ENCODE data around the gene IL4I1. TPM values are rescaled to one million over a fixed set of nuclear protein-coding genes. Genes with fewer than 3 reads are reported as not detected.

The IL4I1 gene
- total RNA-seq, 1 experiment from 2014 or later = 0.18 TPM

DNA sequence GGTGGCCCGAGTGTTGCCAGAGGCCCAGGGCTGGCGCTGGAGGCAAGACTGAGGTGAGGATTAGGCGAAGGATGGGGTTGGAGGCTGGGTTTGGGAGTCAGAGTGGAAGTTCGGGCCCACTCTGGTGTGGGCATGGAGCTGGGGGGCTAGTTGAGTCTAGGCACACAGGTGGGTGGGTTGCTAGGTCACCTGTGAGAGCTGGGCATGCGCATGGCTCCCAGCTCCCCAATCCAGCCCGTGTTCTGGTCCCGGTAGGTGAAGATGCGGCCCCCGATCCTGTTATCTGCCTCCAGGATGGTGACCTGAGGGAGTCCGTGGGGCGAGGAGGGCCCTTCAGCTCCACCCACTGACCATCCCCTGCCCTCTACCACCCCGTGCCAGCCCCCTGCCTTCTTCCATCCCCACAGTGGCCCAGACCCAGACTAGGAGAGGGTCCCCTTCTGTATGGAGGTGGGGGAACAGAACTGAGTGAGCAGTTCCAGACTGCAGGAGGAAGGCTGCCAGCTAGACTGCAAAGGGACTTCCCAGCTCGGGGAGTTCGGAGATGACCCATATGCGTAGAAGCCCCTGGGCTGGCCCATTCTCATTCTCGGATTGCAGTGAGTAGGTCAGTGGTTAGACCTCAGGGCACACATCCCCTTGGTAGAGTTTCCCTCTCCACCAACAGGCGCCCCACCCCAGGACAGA lies 1.7 kb downstream of the IL4I1 start:
- H3K4me1 ChIP-seq (replicated peaks) = peaks cover 15% of the 10 kb centered on the region
- H3K27me3 ChIP-seq (replicated peaks) = no peaks in the 10 kb centered on the region
- H3K9me3 ChIP-seq (replicated peaks) = no peaks in the 10 kb centered on the region
- H3K4me3 ChIP-seq = no peak overlapping the region
- no peaks in the 10 kb centered on the region for H3K36me3 ChIP-seq
- H3K27ac ChIP-seq = no peak overlapping the region
- no peak for DNase-seq (ENCODE audit: low read depth in 1 of 2, low spot score in 2 of 2)

- Histone ChIP-seq H3K4me3 (no peak overlapping the region), H3K27me3 (replicated peaks) (no peaks in the 10 kb centered on the region), H3K9me3 (replicated peaks) (no peaks in the 10 kb centered on the region), H3K36me3 (no peaks in the 10 kb centered on the region), H3K4me1 (replicated peaks) (peaks cover 15% of the 10 kb centered on the region), H3K27ac (no peak overlapping the region)
- DNase-seq (ENCODE audit: low read depth in 1 of 2, low spot score in 2 of 2) = no peak
Observed at GRCh38 chr19:49894011-49894664, 2.5 kb downstream of the IL4I1 start.

- no peaks in the 10 kb centered on the region for H3K27me3 ChIP-seq (replicated peaks)
- H3K4me3 ChIP-seq = no peak overlapping the region
- peaks cover 11% of the 10 kb centered on the region for H3K4me1 ChIP-seq (replicated peaks)
- no peak overlapping the region for H3K27ac ChIP-seq
- no peaks in the 10 kb centered on the region for H3K36me3 ChIP-seq
- no peaks in the 10 kb centered on the region for H3K9me3 ChIP-seq (replicated peaks)
- no peak for DNase-seq (ENCODE audit: low read depth in 1 of 2, low spot score in 2 of 2)
Observed at GRCh38 chr19:49892716-49893115, 4.0 kb downstream of the IL4I1 start.

GRCh38 chr19:49891393-49891792 lies 5.3 kb downstream of the IL4I1 start:
- Histone ChIP-seq H3K27me3 (replicated peaks) (no peaks in the 10 kb centered on the region), H3K9me3 (replicated peaks) (no peaks in the 10 kb centered on the region), H3K4me1 (replicated peaks) (no peaks in the 10 kb centered on the region), H3K4me3 (no peak overlapping the region), H3K36me3 (no peaks in the 10 kb centered on the region), H3K27ac (no peak overlapping the region)
- no peak for DNase-seq (ENCODE audit: low read depth in 1 of 2, low spot score in 2 of 2)

DNA sequence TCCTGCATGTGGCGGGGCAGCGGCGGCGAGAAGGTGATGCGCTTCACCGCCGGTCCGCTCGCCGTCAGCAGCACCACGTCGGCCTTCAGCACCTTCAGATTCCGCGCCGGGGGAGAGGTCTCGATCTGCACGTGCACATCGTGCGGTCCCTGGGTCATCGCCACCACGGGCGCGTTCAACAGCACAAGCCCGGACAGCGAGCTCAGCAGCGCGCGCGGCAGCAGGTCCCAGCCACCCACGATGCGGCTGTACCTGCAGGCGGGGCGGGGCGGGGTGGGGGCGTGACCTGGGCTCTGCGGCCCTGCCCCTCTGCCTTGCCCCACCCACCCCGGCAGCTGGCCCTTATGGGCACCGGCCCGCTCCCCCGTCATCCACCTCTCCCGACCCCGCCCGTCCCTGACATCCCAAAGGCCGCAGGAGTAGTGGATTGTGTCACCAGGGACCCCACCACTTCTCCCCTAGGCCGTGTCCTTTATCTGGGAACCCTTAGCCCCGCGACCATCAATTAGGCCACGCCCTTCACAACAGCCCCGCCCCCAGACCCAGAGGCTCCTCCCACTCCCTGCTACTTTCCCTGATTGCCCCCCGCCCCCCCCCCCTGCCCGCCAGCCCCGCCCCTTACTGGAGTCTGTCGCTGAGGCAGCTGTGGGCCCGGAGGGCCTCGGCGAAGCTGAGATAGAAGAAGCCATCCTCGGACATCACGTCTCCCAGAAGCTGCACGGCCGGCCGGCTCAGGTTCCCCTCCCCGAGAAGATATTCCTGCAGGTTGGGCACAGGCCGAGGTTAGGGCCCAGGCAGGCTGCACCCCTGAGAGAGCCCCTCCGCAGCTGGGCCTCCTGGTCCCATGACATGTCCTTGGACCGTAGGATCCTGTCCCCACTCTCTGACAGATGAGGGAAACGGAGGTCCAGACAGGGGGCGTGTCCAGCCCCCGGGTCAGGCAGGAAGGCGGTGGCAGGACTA lies 6.1 kb downstream of the IL4I1 start:
- no peak overlapping the region for H3K27ac ChIP-seq
- H3K4me1 ChIP-seq (replicated peaks) = no peaks in the 10 kb centered on the region
- H3K4me3 ChIP-seq = no peak overlapping the region

DNA sequence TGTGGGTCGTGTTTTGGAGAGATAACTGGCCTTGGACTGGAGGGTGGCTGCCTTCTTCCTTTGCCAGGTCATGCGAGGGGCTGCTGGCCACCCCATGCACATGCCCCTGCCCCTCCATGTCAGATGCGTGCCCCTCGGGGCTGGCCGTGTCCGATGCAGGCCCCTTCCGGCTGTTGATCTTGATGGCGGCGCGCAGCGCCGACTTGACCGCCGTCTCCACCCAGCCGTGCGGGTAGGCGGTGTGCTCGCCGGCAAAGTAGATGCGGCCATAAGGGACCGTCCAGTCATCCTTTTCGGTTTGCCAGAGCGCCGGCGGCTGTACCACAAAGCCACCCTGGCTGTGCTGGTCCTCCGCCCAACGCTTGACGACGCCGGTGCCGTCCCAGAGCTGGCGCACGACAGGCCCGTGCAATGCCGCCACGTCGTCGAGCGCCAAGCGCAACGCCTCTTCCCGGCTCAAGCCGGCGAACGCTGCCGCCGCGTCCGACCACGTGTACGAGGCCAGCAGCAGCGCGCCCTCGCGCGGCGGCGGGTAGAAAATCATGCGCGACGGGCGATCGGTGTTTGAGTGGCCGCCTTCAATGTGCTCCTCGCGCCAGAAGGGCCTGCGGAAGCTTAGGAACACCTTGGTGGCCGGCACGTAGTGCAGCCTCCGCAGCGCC lies 6.9 kb downstream of the IL4I1 start:
- no peak overlapping the region for H3K4me3 ChIP-seq

More for the DNA sequence above, 6.1 kb downstream of the IL4I1 start:
- H3K27me3 ChIP-seq (replicated peaks) = no peaks in the 10 kb centered on the region
- DNase-seq (ENCODE audit: low read depth in 1 of 2, low spot score in 2 of 2) = no peak
- no peaks in the 10 kb centered on the region for H3K9me3 ChIP-seq (replicated peaks)
- H3K36me3 ChIP-seq = no peaks in the 10 kb centered on the region

GRCh38 chr19:49889038-49889686 lies 7.5 kb downstream of the IL4I1 start:
- no peak for DNase-seq (ENCODE audit: low read depth in 1 of 2, low spot score in 2 of 2)
- peaks cover 8% of the 10 kb centered on the region for H3K36me3 ChIP-seq
- no peaks in the 10 kb centered on the region for H3K27me3 ChIP-seq (replicated peaks)
- H3K9me3 ChIP-seq (replicated peaks) = no peaks in the 10 kb centered on the region
- no peak overlapping the region for H3K4me3 ChIP-seq
- H3K27ac ChIP-seq = no peak overlapping the region
- no peaks in the 10 kb centered on the region for H3K4me1 ChIP-seq (replicated peaks)

More for the DNA sequence above, 6.9 kb downstream of the IL4I1 start:
- Histone ChIP-seq H3K36me3 (peaks cover 2% of the 10 kb centered on the region), H3K9me3 (replicated peaks) (no peaks in the 10 kb centered on the region), H3K27me3 (replicated peaks) (no peaks in the 10 kb centered on the region), H3K4me1 (replicated peaks) (no peaks in the 10 kb centered on the region), H3K27ac (no peak overlapping the region)
- DNase-seq (ENCODE audit: low read depth in 1 of 2, low spot score in 2 of 2) = no peak

DNA sequence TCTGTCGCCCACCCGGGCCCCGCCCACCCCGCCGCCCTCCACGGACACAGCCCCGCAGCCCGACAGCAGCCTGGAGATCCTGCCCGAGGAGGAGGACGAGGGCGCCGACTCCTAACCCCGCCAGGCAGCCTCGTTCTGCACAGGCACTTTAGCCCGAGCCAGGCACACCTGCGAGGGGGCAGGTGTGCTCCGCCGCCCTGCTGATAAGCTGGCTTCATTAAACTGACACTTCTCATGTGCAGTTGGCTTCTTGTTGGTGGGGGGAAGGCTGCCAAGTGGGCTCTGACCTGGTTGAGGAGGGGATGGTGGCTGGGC lies 8.2 kb downstream of the IL4I1 start:
- Histone ChIP-seq H3K36me3 (peaks cover 15% of the 10 kb centered on the region), H3K27me3 (replicated peaks) (no peaks in the 10 kb centered on the region), H3K4me3 (no peak overlapping the region), H3K9me3 (replicated peaks) (no peaks in the 10 kb centered on the region; the same call in 1 of the 2 replicates), H3K4me1 (replicated peaks) (no peaks in the 10 kb centered on the region), H3K27ac (no peak overlapping the region)
- DNase-seq (ENCODE audit: low read depth in 1 of 2, low spot score in 2 of 2) = no peak

GRCh38 chr19:49887665-49888509 lies 8.8 kb downstream of the IL4I1 start:
- Histone ChIP-seq H3K27me3 (replicated peaks) (no peaks in the 10 kb centered on the region), H3K36me3 (peaks cover 21% of the 10 kb centered on the region), H3K4me1 (replicated peaks) (no peaks in the 10 kb centered on the region), H3K4me3 (no peak overlapping the region), H3K9me3 (replicated peaks) (peaks cover 4% of the 10 kb centered on the region; the same call in 1 of the 2 replicates), H3K27ac (no peak overlapping the region)
- DNase-seq (ENCODE audit: low read depth in 1 of 2, low spot score in 2 of 2) = no peak

GRCh38 chr19:49887037-49887664 lies 9.5 kb downstream of the IL4I1 start:
- H3K36me3 ChIP-seq = peaks cover 28% of the 10 kb centered on the region
- H3K4me1 ChIP-seq (replicated peaks) = no peaks in the 10 kb centered on the region
- DNase-seq (ENCODE audit: low read depth in 1 of 2, low spot score in 2 of 2) = no peak
- H3K27ac ChIP-seq = no peak overlapping the region
- no peaks in the 10 kb centered on the region for H3K27me3 ChIP-seq (replicated peaks)
- H3K9me3 ChIP-seq (replicated peaks) = peaks cover 7% of the 10 kb centered on the region; the same call in 1 of the 2 replicates
- H3K4me3 ChIP-seq = no peak overlapping the region

GRCh38 chr19:49884760-49885159 lies 11.9 kb downstream of the IL4I1 start:
- Histone ChIP-seq H3K9me3 (replicated peaks) (peaks cover 7% of the 10 kb centered on the region; the same call in 1 of the 2 replicates), H3K4me1 (replicated peaks) (no peaks in the 10 kb centered on the region), H3K27me3 (replicated peaks) (no peaks in the 10 kb centered on the region), H3K27ac (no peak overlapping the region), H3K4me3 (no peak overlapping the region), H3K36me3 (peaks cover 47% of the 10 kb centered on the region)
- no peak for DNase-seq (ENCODE audit: low read depth in 1 of 2, low spot score in 2 of 2)

DNA sequence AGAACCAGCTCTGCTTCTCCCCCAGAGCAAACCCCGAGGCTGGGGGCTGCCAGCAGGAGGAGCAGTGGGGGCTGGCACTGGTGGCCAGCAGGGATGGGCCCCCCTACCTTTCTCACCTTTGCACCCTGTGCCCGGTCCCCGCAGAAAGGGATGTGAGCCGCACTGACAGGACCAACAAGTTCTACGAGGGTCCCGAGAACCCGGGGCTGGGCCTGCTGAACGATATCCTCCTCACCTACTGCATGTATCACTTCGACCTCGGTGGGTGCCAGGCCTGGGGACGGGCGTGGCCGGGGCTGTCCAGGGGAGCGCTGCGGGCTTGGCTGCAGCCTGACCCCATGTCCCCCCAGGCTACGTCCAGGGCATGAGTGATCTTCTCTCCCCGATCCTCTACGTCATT lies 12.6 kb downstream of the IL4I1 start:
- Histone ChIP-seq H3K4me1 (replicated peaks) (no peaks in the 10 kb centered on the region), H3K36me3 (peaks cover 49% of the 10 kb centered on the region), H3K9me3 (replicated peaks) (peaks cover 7% of the 10 kb centered on the region; the same call in 1 of the 2 replicates), H3K27me3 (replicated peaks) (no peaks in the 10 kb centered on the region), H3K4me3 (no peak overlapping the region), H3K27ac (no peak overlapping the region)
- DNase-seq (ENCODE audit: low read depth in 1 of 2, low spot score in 2 of 2) = no peak

All from SJSA1 (cell line).